Colonic mucosa (tissue), 4 donors: ENCODE data around the gene CEBPZOS. TPM values are rescaled to one million over a fixed set of nuclear protein-coding genes. Genes with fewer than 3 reads are reported as not detected.

ENCODE experiments used
- DNase-seq: peaks from one replicate; pipeline ENCODE4 v3.0.0-alpha.2; 2020
- H3K27ac ChIP-seq: fragments of 200-600 bp; one replicate; pipeline ENCODE4 v1.8.0; 2021
- H3K27me3 ChIP-seq: fragments of 200-600 bp; one replicate; pipeline ENCODE4 v1.8.0; 2021
- H3K36me3 ChIP-seq: fragments of 200-600 bp; one replicate; pipeline ENCODE4 v1.8.0; 2021
- H3K4me1 ChIP-seq: fragments of 200-600 bp; one replicate; pipeline ENCODE4 v1.8.0; 2021; ENCODE audit warnings: mild to moderate bottlenecking
- H3K4me3 ChIP-seq: fragments of 200-600 bp; one replicate; pipeline ENCODE4 v1.8.0; 2021
- H3K9ac ChIP-seq, 2 donors: one replicate each; pipeline ENCODE4 v1.7.0; 2013; ENCODE audit warnings: control low read depth in 2 of 2, low read depth in 2 of 2, low read length in 2 of 2
- H3K9me3 ChIP-seq: fragments of 200-600 bp; one replicate; pipeline ENCODE4 v1.8.0; 2021
- CTCF ChIP-seq: fragments of 200-600 bp; IDR thresholded peaks from one replicate; pipeline ENCODE4 v1.8.0; 2022; ENCODE audit warnings: antibody characterized with exemption, mild to moderate bottlenecking
- intact Hi-C: fragments of 100-400 bp; cut with DNase I; formaldehyde crosslinking; loops from one replicate; pipeline ENCODE4 v1.14.1; 2022
- total RNA-seq, 2 donors: library from RNA; stranded (reverse); fragmentation: NEBNext Ultra II Directional in 1 of 2; extraction: Animal tissue kit (Norgen Biotek cat#: 25700) in 1 of 2; gene quantifications; one replicate each; pipeline ENCODE4 v1.2.1, GENCODE V29; 2021
- donor health status: healthy.
- donor health status: DM: no; HTN: no; CAD: no.
- donor health status: DM: no; HTN: no; CAD: no.

CEBPZOS gene
- total RNA-seq, 2 donors from 2014 or later = 43.1 to 49.4 TPM

- Histone ChIP-seq H3K36me3 (no peaks in the 10 kb centered on the region), H3K4me1 (peaks cover 6% of the 10 kb centered on the region), H3K9ac (peak overlapping the region; percentile 84 to 89), H3K27ac (peak overlapping the region; percentile 89), H3K4me3 (peak overlapping the region; percentile 83), H3K27me3 (no peaks in the 10 kb centered on the region), H3K9me3 (no peaks in the 10 kb centered on the region)
- intact Hi-C loops = no loop called here
- TF ChIP-seq CTCF = no peak
- peak; percentile 55 for DNase-seq
Measured at GRCh38 chr2:37156071-37156856, 40.0 kb upstream of the CEBPZOS start.

- H3K36me3 ChIP-seq = no peaks in the 10 kb centered on the region
- H3K4me3 ChIP-seq = peak within 1 kb of the TSS; percentile 83
- no peaks in the 10 kb centered on the region for H3K9me3 ChIP-seq
- intact Hi-C loops = no loop called here
- peaks cover 6% of the 10 kb centered on the region for H3K4me1 ChIP-seq
- H3K9ac ChIP-seq = peak within 1 kb of the TSS; percentile 84 to 89
- peak within 1 kb of the TSS; percentile 89 for H3K27ac ChIP-seq
- no peak for TF ChIP-seq CTCF
- peak; percentile 89 for DNase-seq
- no peaks in the 10 kb centered on the region for H3K27me3 ChIP-seq
Measured at GRCh38 chr2:37156857-37157714, 39.2 kb upstream of the CEBPZOS start, which contains the start of gene EIF2AK2. TSS of gene EIF2AK2 (minus strand) at chr2:37156980. CDS start at chr2:37147806, 9,174 bp downstream.

GRCh38 chr2:37164757-37165156, 31.5 kb upstream of the CEBPZOS start:
- Histone ChIP-seq H3K4me1 (no peaks in the 10 kb centered on the region), H3K9ac (no peak overlapping the region), H3K27ac (no peak overlapping the region), H3K9me3 (no peaks in the 10 kb centered on the region), H3K36me3 (no peaks in the 10 kb centered on the region), H3K27me3 (no peaks in the 10 kb centered on the region), H3K4me3 (no peak overlapping the region)
- DNase-seq = no peak
- intact Hi-C loops = no loop called here
- TF ChIP-seq CTCF = no peak

- Histone ChIP-seq H3K36me3 (no peaks in the 10 kb centered on the region), H3K9ac (no peak overlapping the region), H3K4me1 (no peaks in the 10 kb centered on the region), H3K27me3 (no peaks in the 10 kb centered on the region), H3K9me3 (no peaks in the 10 kb centered on the region), H3K4me3 (no peak overlapping the region), H3K27ac (peak overlapping the region; percentile 37)
- DNase-seq = no peak
- no peak for TF ChIP-seq CTCF
- intact Hi-C loops = no loop called here
Measured at GRCh38 chr2:37167636-37168180, 28.6 kb upstream of the CEBPZOS start.

GRCh38 chr2:37168217-37168981, 27.9 kb upstream of the CEBPZOS start:
- DNase-seq = peak; percentile 21
- peak; percentile 71 for TF ChIP-seq CTCF
- intact Hi-C loops = no loop called here

More at GRCh38 chr2:37168217-37168981, 27.9 kb upstream of the CEBPZOS start:
- Histone ChIP-seq H3K27ac (peak overlapping the region; percentile 37), H3K4me1 (no peaks in the 10 kb centered on the region), H3K27me3 (no peaks in the 10 kb centered on the region), H3K4me3 (no peak overlapping the region), H3K9ac (no peak overlapping the region), H3K9me3 (no peaks in the 10 kb centered on the region), H3K36me3 (no peaks in the 10 kb centered on the region)
